Gastroesophageal sphincter (tissue), 4 donors: ENCODE results near the gene TRAF6. TPM values are rescaled to one million over a fixed set of nuclear protein-coding genes. Genes with fewer than 3 reads are reported as not detected.
"Not testable (repeated sequence)": the region's sequence is repeated elsewhere in the genome, so short reads cannot be mapped to it uniquely, and the experiment has no call there.

Source experiments
- ATAC-seq: fragments of 150-250 bp; one replicate; pipeline ENCODE4 v1.9.1; 2016; ENCODE audit warnings: mild to moderate bottlenecking, moderate library complexity
- H3K27ac ChIP-seq, 4 donors: fragments of 200-600 bp; sonication (generic) in 3 of 4; 1 replicate in 3 of 4; 2 replicates in 1 of 4; pipeline ENCODE4 v1.5.1; 2016 to 2019
- H3K27me3 ChIP-seq: fragments of 200-600 bp; sonication (generic); one replicate; pipeline ENCODE4 v1.5.1; 2019
- H3K36me3 ChIP-seq, 2 donors: fragments of 200-600 bp; sonication (generic); one replicate each; pipeline ENCODE4 v1.5.1; 2019; ENCODE audit warnings: control low read depth in 1 of 2
- H3K4me1 ChIP-seq, 3 donors: fragments of 200-600 bp; sonication (generic); 1 replicate in 2 of 3; 2 replicates in 1 of 3; pipeline ENCODE4 v1.5.1; 2016 to 2019; ENCODE audit warnings: control low read depth in 2 of 3
- H3K4me3 ChIP-seq, 2 donors: fragments of 200-600 bp; sonication (generic); one replicate each; pipeline ENCODE4 v1.5.1; 2019; ENCODE audit warnings: mild to moderate bottlenecking in 1 of 2, moderate library complexity in 1 of 2
- H3K9me3 ChIP-seq, 3 donors: fragments of 200-600 bp; sonication (generic); one replicate each; pipeline ENCODE4 v1.5.1; 2017 to 2019; ENCODE audit warnings: control low read depth in 2 of 3
- CTCF ChIP-seq, 4 experiments: fragments of 200-600 bp in 2 of 4; fragments of 450-650 bp in 2 of 4; sonication (generic) in 1 of 4; IDR thresholded peaks; one replicate each; pipeline ENCODE4 v1.5.1; 2017 to 2019; ENCODE audit warnings: antibody characterized with exemption in 4 of 4, mild to moderate bottlenecking in 2 of 4, moderate library complexity in 2 of 4
- EP300 ChIP-seq: sonication (generic); formaldehyde crosslinking; IDR thresholded peaks from one replicate; pipeline ENCODE4 v1.6.1; 2017; ENCODE audit warnings: antibody characterized with exemption, mild to moderate bottlenecking
- POLR2A ChIP-seq, 2 donors: fragments of 450-650 bp; IDR thresholded peaks; one replicate each; pipeline ENCODE4 v1.6.1; 2017; ENCODE audit warnings: antibody characterized with exemption in 2 of 2, mild to moderate bottlenecking in 2 of 2, moderate library complexity in 1 of 2
- POLR2AphosphoS5 ChIP-seq: sonication (generic); formaldehyde crosslinking; IDR thresholded peaks from one replicate; pipeline ENCODE4 v1.6.1; 2017; ENCODE audit warnings: antibody characterized with exemption
- WGBS, 2 donors: methylation state at CpG; one replicate each; pipeline ENCODE4 v1.1.5; 2018; ENCODE audit warnings: low coverage in 1 of 2; 5-methylcytosine and 5-hydroxymethylcytosine counted together
- total RNA-seq, 4 donors: library from RNA; depleted of rRNA; stranded (reverse); fragments of >200 nt; gene quantifications; one replicate each; pipeline ENCODE4 v1.1.0, GENCODE V29; 2016

TRAF6 gene
- total RNA-seq, 4 donors from 2014 or later = 13.5 to 17.0 (median 16.1) TPM

GRCh38 chr11:36485298-36486002, 24.6 kb downstream of the TRAF6 start:
- TF ChIP-seq POLR2AphosphoS5 = no peak
- TF ChIP-seq CTCF (IDR thresholded peaks at IDR 0.05) = no peak
- no peak for TF ChIP-seq POLR2A (IDR thresholded peaks at IDR 0.05)
- no peak for TF ChIP-seq EP300
- no peak for ATAC-seq
- Histone ChIP-seq H3K4me1 (peaks cover 0 to 11% (median 0%) of the 10 kb centered on the region in 3 donors), H3K27ac (no peak overlapping the region), H3K4me3 (no peak overlapping the region), H3K9me3 (no peaks in the 10 kb centered on the region), H3K27me3 (no peaks in the 10 kb centered on the region), H3K36me3 (peaks cover 0 to 74% of the 10 kb centered on the region in 2 donors)
- 69 to 70% methylated on average over 2 to 4 of the region's 6 CpGs for WGBS, 2 donors

GRCh38 chr11:36483042-36483441, 27.0 kb downstream of the TRAF6 start:
- not testable (repeated sequence) for H3K4me3 ChIP-seq, H3K27ac ChIP-seq, H3K4me1 ChIP-seq, ATAC-seq, H3K27me3 ChIP-seq, H3K9me3 ChIP-seq
- 86 to 95% methylated on average over 2 of the region's 4 CpGs for WGBS, 2 donors
- H3K36me3 ChIP-seq = peaks cover 0 to 51% of the 10 kb centered on the region in 2 donors

- no peak overlapping the region for H3K4me3 ChIP-seq
- H3K9me3 ChIP-seq = no peaks in the 10 kb centered on the region
- ATAC-seq = no peak
- H3K36me3 ChIP-seq = peaks cover 0 to 29% of the 10 kb centered on the region in 2 donors
- no peaks in the 10 kb centered on the region for H3K4me1 ChIP-seq
- H3K27me3 ChIP-seq = no peaks in the 10 kb centered on the region
- H3K27ac ChIP-seq = no peak overlapping the region
- TF ChIP-seq CTCF (IDR thresholded peaks at IDR 0.05) (no peak), POLR2AphosphoS5 (no peak), POLR2A (IDR thresholded peaks at IDR 0.05) (no peak), EP300 (no peak)
Measured at GRCh38 chr11:36480833-36481232, 29.2 kb downstream of the TRAF6 start.

GRCh38 chr11:36478700-36479329, 31.3 kb downstream of the TRAF6 start:
- Histone ChIP-seq H3K9me3 (no peaks in the 10 kb centered on the region), H3K36me3 (peaks cover 0 to 8% of the 10 kb centered on the region in 2 donors), H3K27me3 (no peaks in the 10 kb centered on the region), H3K4me1 (no peaks in the 10 kb centered on the region), H3K27ac (no peak overlapping the region), H3K4me3 (no peak overlapping the region)
- ATAC-seq = no peak
- TF ChIP-seq POLR2AphosphoS5 (no peak), POLR2A (IDR thresholded peaks at IDR 0.05) (no peak), EP300 (no peak), CTCF (IDR thresholded peaks at IDR 0.05) (peak in 2 of 4 experiments; percentile 39 to 44)
- 46 to 54% methylated on average over 2 of the region's 2 CpGs for WGBS, 2 donors

- Histone ChIP-seq H3K36me3 (peaks cover 0 to 4% of the 10 kb centered on the region in 2 donors), H3K4me1 (peaks cover 0 to 4% (median 0%) of the 10 kb centered on the region in 3 donors), H3K9me3 (no peaks in the 10 kb centered on the region), H3K27me3 (no peaks in the 10 kb centered on the region), H3K4me3 (no peak overlapping the region), H3K27ac (no peak overlapping the region)
- TF ChIP-seq POLR2A (IDR thresholded peaks at IDR 0.05) (no peak), CTCF (IDR thresholded peaks at IDR 0.05) (no peak), POLR2AphosphoS5 (no peak), EP300 (no peak)
- no peak for ATAC-seq
- 56 to 64% methylated on average over 1 of the region's 1 CpG for WGBS, 2 donors
Measured at GRCh38 chr11:36475192-36475591, 34.9 kb downstream of the TRAF6 start.
